Measurements from ENCODE around the gene PITX1.

Gene PITX1

GRCh38 chr5:135024956-135025729 is 8.9 kb downstream of the PITX1 start:
- H3K27ac ChIP-seq (ENCODE audit: low read length), result no peak overlapping the region
- H3K9me3 ChIP-seq (ENCODE audit: control insufficient read depth, low read depth, low read length), result no peaks in the 10 kb centered on the region
- no peaks in the 10 kb centered on the region for H3K36me3 ChIP-seq (ENCODE audit: control insufficient read depth, low read depth, low read length)
- no peak overlapping the region for H3K9ac ChIP-seq (ENCODE audit: low read length)
- H3K27me3 ChIP-seq (ENCODE audit: control insufficient read depth, insufficient read depth, low read length), result peaks cover 75% of the 10 kb centered on the region
- no peak overlapping the region for H3K4me3 ChIP-seq (ENCODE audit: low read length)
- H3K4me1 ChIP-seq (ENCODE audit: control insufficient read depth, low read depth, low read length), result no peaks in the 10 kb centered on the region

- no peaks in the 10 kb centered on the region for H3K36me3 ChIP-seq (ENCODE audit: control insufficient read depth, low read depth, low read length)
- H3K27me3 ChIP-seq (ENCODE audit: control insufficient read depth, insufficient read depth, low read length), result peaks cover 27% of the 10 kb centered on the region
- H3K27ac ChIP-seq (ENCODE audit: low read length), result no peak overlapping the region
- H3K4me1 ChIP-seq (ENCODE audit: control insufficient read depth, low read depth, low read length), result no peaks in the 10 kb centered on the region
- no peak overlapping the region for H3K9ac ChIP-seq (ENCODE audit: low read length)
- no peaks in the 10 kb centered on the region for H3K9me3 ChIP-seq (ENCODE audit: control insufficient read depth, low read depth, low read length)
- no peak overlapping the region for H3K4me3 ChIP-seq (ENCODE audit: low read length)
These were observed 13.7 kb downstream of the PITX1 start for GRCh38 chr5:135020111-135020895.

GRCh38 chr5:135019314-135019713 is 14.7 kb downstream of the PITX1 start:
- no peak overlapping the region for H3K27ac ChIP-seq (ENCODE audit: low read length)
- H3K4me1 ChIP-seq (ENCODE audit: control insufficient read depth, low read depth, low read length), result no peaks in the 10 kb centered on the region
- no peaks in the 10 kb centered on the region for H3K9me3 ChIP-seq (ENCODE audit: control insufficient read depth, low read depth, low read length)
- no peak overlapping the region for H3K4me3 ChIP-seq (ENCODE audit: low read length)
- peaks cover 17% of the 10 kb centered on the region for H3K27me3 ChIP-seq (ENCODE audit: control insufficient read depth, insufficient read depth, low read length)
- H3K36me3 ChIP-seq (ENCODE audit: control insufficient read depth, low read depth, low read length), result no peaks in the 10 kb centered on the region
- H3K9ac ChIP-seq (ENCODE audit: low read length), result no peak overlapping the region

- Histone ChIP-seq H3K36me3 (ENCODE audit: control insufficient read depth, low read depth, low read length) (no peaks in the 10 kb centered on the region), H3K9me3 (ENCODE audit: control insufficient read depth, low read depth, low read length) (no peaks in the 10 kb centered on the region), H3K27me3 (ENCODE audit: control insufficient read depth, insufficient read depth, low read length) (peaks cover 9% of the 10 kb centered on the region), H3K27ac (ENCODE audit: low read length) (no peak overlapping the region), H3K4me3 (ENCODE audit: low read length) (no peak overlapping the region), H3K9ac (ENCODE audit: low read length) (no peak overlapping the region), H3K4me1 (ENCODE audit: control insufficient read depth, low read depth, low read length) (no peaks in the 10 kb centered on the region)
These were observed 15.6 kb downstream of the PITX1 start for GRCh38 chr5:135018457-135018856.

GRCh38 chr5:135016861-135017290 is 17.2 kb downstream of the PITX1 start:
- Histone ChIP-seq H3K36me3 (ENCODE audit: control insufficient read depth, low read depth, low read length) (no peaks in the 10 kb centered on the region), H3K4me3 (ENCODE audit: low read length) (no peak overlapping the region), H3K4me1 (ENCODE audit: control insufficient read depth, low read depth, low read length) (no peaks in the 10 kb centered on the region), H3K9ac (ENCODE audit: low read length) (no peak overlapping the region), H3K27ac (ENCODE audit: low read length) (no peak overlapping the region), H3K9me3 (ENCODE audit: control insufficient read depth, low read depth, low read length) (no peaks in the 10 kb centered on the region), H3K27me3 (ENCODE audit: control insufficient read depth, insufficient read depth, low read length) (peaks cover 4% of the 10 kb centered on the region)

GRCh38 chr5:135015942-135016341 is 18.1 kb downstream of the PITX1 start:
- Histone ChIP-seq H3K9me3 (ENCODE audit: control insufficient read depth, low read depth, low read length) (no peaks in the 10 kb centered on the region), H3K4me3 (ENCODE audit: low read length) (no peak overlapping the region), H3K4me1 (ENCODE audit: control insufficient read depth, low read depth, low read length) (no peaks in the 10 kb centered on the region), H3K27ac (ENCODE audit: low read length) (no peak overlapping the region), H3K27me3 (ENCODE audit: control insufficient read depth, insufficient read depth, low read length) (no peaks in the 10 kb centered on the region), H3K36me3 (ENCODE audit: control insufficient read depth, low read depth, low read length) (no peaks in the 10 kb centered on the region), H3K9ac (ENCODE audit: low read length) (no peak overlapping the region)

GRCh38 chr5:135013947-135014570 is 20.0 kb downstream of the PITX1 start:
- H3K36me3 ChIP-seq (ENCODE audit: control insufficient read depth, low read depth, low read length), result no peaks in the 10 kb centered on the region
- H3K4me3 ChIP-seq (ENCODE audit: low read length), result no peak overlapping the region
- H3K4me1 ChIP-seq (ENCODE audit: control insufficient read depth, low read depth, low read length), result no peaks in the 10 kb centered on the region
- no peaks in the 10 kb centered on the region for H3K9me3 ChIP-seq (ENCODE audit: control insufficient read depth, low read depth, low read length)
- no peak overlapping the region for H3K9ac ChIP-seq (ENCODE audit: low read length)
- H3K27me3 ChIP-seq (ENCODE audit: control insufficient read depth, insufficient read depth, low read length), result no peaks in the 10 kb centered on the region
- no peak overlapping the region for H3K27ac ChIP-seq (ENCODE audit: low read length)

- H3K4me3 ChIP-seq (ENCODE audit: low read length), result no peak overlapping the region
- H3K9ac ChIP-seq (ENCODE audit: low read length), result no peak overlapping the region
- no peaks in the 10 kb centered on the region for H3K9me3 ChIP-seq (ENCODE audit: control insufficient read depth, low read depth, low read length)
- no peaks in the 10 kb centered on the region for H3K4me1 ChIP-seq (ENCODE audit: control insufficient read depth, low read depth, low read length)
- H3K27me3 ChIP-seq (ENCODE audit: control insufficient read depth, insufficient read depth, low read length), result no peaks in the 10 kb centered on the region
- no peak overlapping the region for H3K27ac ChIP-seq (ENCODE audit: low read length)
- H3K36me3 ChIP-seq (ENCODE audit: control insufficient read depth, low read depth, low read length), result no peaks in the 10 kb centered on the region
These were observed 20.6 kb downstream of the PITX1 start for GRCh38 chr5:135013445-135013844.

GRCh38 chr5:135012951-135013391 is 21.1 kb downstream of the PITX1 start:
- no peaks in the 10 kb centered on the region for H3K4me1 ChIP-seq (ENCODE audit: control insufficient read depth, low read depth, low read length)
- no peaks in the 10 kb centered on the region for H3K27me3 ChIP-seq (ENCODE audit: control insufficient read depth, insufficient read depth, low read length)
- no peak overlapping the region for H3K4me3 ChIP-seq (ENCODE audit: low read length)
- H3K9ac ChIP-seq (ENCODE audit: low read length), result no peak overlapping the region
- H3K9me3 ChIP-seq (ENCODE audit: control insufficient read depth, low read depth, low read length), result no peaks in the 10 kb centered on the region
- no peaks in the 10 kb centered on the region for H3K36me3 ChIP-seq (ENCODE audit: control insufficient read depth, low read depth, low read length)
- no peak overlapping the region for H3K27ac ChIP-seq (ENCODE audit: low read length)

- Histone ChIP-seq H3K4me1 (ENCODE audit: control insufficient read depth, low read depth, low read length) (no peaks in the 10 kb centered on the region), H3K9ac (ENCODE audit: low read length) (no peak overlapping the region), H3K36me3 (ENCODE audit: control insufficient read depth, low read depth, low read length) (no peaks in the 10 kb centered on the region), H3K4me3 (ENCODE audit: low read length) (no peak overlapping the region), H3K27ac (ENCODE audit: low read length) (no peak overlapping the region), H3K27me3 (ENCODE audit: control insufficient read depth, insufficient read depth, low read length) (no peaks in the 10 kb centered on the region), H3K9me3 (ENCODE audit: control insufficient read depth, low read depth, low read length) (no peaks in the 10 kb centered on the region)
These were observed 21.9 kb downstream of the PITX1 start for GRCh38 chr5:135012033-135012588.

- H3K27me3 ChIP-seq (ENCODE audit: control insufficient read depth, insufficient read depth, low read length), result no peaks in the 10 kb centered on the region
- H3K9ac ChIP-seq (ENCODE audit: low read length), result no peak overlapping the region
These were observed 22.5 kb downstream of the PITX1 start for GRCh38 chr5:135011355-135012032.

More at GRCh38 chr5:135011355-135012032, 22.5 kb downstream of the PITX1 start:
- H3K36me3 ChIP-seq (ENCODE audit: control insufficient read depth, low read depth, low read length), result no peaks in the 10 kb centered on the region
- H3K4me3 ChIP-seq (ENCODE audit: low read length), result no peak overlapping the region
- no peak overlapping the region for H3K27ac ChIP-seq (ENCODE audit: low read length)
- H3K4me1 ChIP-seq (ENCODE audit: control insufficient read depth, low read depth, low read length), result no peaks in the 10 kb centered on the region
- H3K9me3 ChIP-seq (ENCODE audit: control insufficient read depth, low read depth, low read length), result no peaks in the 10 kb centered on the region
